ENCODE data around the gene JAZF1.

The JAZF1 gene

GRCh38 chr7:28024786-28025334 lies 155.7 kb downstream of the JAZF1 start:
- no peak overlapping the region for H3K27ac ChIP-seq
- TF ChIP-seq ZFX (IDR thresholded peaks at IDR 0.05; ENCODE audit: borderline replicate concordance), result no peak
- no peak for TF ChIP-seq CTCF (IDR thresholded peaks at IDR 0.05)

GRCh38 chr7:28020302-28020940 lies 160.2 kb downstream of the JAZF1 start:
- no peak overlapping the region for H3K27ac ChIP-seq
- TF ChIP-seq CTCF (IDR thresholded peaks at IDR 0.05), result peak; percentile 96
- TF ChIP-seq ZFX (IDR thresholded peaks at IDR 0.05; ENCODE audit: borderline replicate concordance), result no peak

GRCh38 chr7:28018856-28019465 lies 161.6 kb downstream of the JAZF1 start:
- H3K27ac ChIP-seq, result no peak overlapping the region
- TF ChIP-seq ZFX (IDR thresholded peaks at IDR 0.05; ENCODE audit: borderline replicate concordance) (no peak), CTCF (IDR thresholded peaks at IDR 0.05) (no peak)

- no peak for TF ChIP-seq ZFX (IDR thresholded peaks at IDR 0.05; ENCODE audit: borderline replicate concordance)
- no peak for TF ChIP-seq CTCF (IDR thresholded peaks at IDR 0.05)
- no peak overlapping the region for H3K27ac ChIP-seq
These were observed 162.1 kb downstream of the JAZF1 start for GRCh38 chr7:28018446-28018845.

- TF ChIP-seq ZFX (IDR thresholded peaks at IDR 0.05; ENCODE audit: borderline replicate concordance) (no peak), CTCF (IDR thresholded peaks at IDR 0.05) (no peak)
- no peak overlapping the region for H3K27ac ChIP-seq
These were observed 162.6 kb downstream of the JAZF1 start for GRCh38 chr7:28018020-28018419.

GRCh38 chr7:28017372-28017771 lies 163.2 kb downstream of the JAZF1 start:
- TF ChIP-seq CTCF (IDR thresholded peaks at IDR 0.05) (no peak), ZFX (IDR thresholded peaks at IDR 0.05; ENCODE audit: borderline replicate concordance) (no peak)
- no peak overlapping the region for H3K27ac ChIP-seq

GRCh38 chr7:28016297-28016696 lies 164.3 kb downstream of the JAZF1 start:
- TF ChIP-seq CTCF (IDR thresholded peaks at IDR 0.05), result no peak
- TF ChIP-seq ZFX (IDR thresholded peaks at IDR 0.05; ENCODE audit: borderline replicate concordance), result no peak
- H3K27ac ChIP-seq, result no peak overlapping the region

All from 22Rv1 (cell line).